ENCODE measurements around the gene CAPN6. TPM values are rescaled to one million over a fixed set of nuclear protein-coding genes. Genes with fewer than 3 reads are reported as not detected.

Gene CAPN6
- total RNA-seq, 4 donors from 2014 or later, result 0.16 to 0.57 (median 0.17) TPM; not detected in 1

GRCh38 chrX:111262086-111262485 lies 8.2 kb downstream of the CAPN6 start:
- no peak for TF ChIP-seq CTCF (IDR thresholded peaks at IDR 0.05; ENCODE audit: low read depth)

DNA sequence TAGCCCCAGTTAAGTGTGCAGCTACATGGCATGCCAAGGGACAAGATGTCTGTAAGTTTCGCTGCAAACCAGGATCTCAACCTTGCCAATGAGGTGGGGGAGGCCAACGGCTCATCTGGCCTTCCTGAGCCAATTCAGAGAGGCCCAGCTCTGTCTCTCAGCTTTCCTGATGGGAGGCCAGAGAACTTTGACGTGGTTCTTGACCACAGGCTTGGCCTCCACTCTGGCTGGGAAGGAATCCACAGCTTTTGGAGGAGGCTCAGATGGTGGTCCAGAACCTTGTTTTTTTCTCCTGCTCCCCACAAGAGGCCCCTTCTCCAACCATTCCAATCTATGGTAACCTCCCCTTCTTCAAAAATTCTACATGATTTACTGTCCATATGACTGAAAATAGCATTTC lies 9.8 kb downstream of the CAPN6 start:
- no peak for TF ChIP-seq CTCF (IDR thresholded peaks at IDR 0.05; ENCODE audit: low read depth)

DNA sequence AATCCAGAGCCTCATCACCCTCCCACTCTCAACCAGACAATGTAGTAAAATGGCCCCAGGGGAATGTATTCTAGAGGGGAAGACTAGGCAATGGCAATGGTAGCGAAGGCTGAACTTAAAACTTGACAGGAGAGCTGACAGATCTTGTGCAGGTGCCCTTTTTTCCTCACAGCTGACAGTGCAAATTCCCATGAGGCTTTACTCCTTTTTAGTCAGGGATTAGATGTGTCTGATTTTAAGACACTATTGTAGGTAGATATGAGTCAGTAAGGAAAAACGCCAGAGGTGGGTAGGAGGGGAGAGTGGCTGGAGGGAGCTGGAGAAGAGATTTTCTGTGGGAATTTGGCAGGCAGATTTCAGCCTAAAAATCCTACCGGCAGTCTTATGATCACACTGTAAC lies 10.7 kb downstream of the CAPN6 start:
- TF ChIP-seq CTCF (IDR thresholded peaks at IDR 0.05; ENCODE audit: low read depth), result no peak

DNA sequence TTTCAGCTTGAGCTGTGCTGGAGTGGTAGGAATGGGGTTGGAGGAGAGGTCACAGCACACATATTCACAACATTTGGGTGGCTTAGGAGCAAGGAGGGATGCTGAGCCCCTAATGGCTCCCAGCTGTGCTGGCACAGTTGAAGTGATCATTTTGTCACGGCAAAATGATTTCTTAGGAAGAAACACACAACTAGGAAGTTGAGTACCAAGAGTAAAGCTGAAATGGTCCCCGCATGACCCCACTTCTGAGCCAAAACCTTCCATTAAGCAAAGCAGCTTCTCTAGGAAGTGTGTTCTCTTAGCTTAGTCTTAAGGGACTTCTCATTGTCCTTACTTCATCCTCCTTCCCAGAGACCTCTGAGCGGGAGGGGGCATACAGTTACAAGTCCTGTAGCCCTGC lies 12.6 kb downstream of the CAPN6 start:
- no peak for TF ChIP-seq CTCF (IDR thresholded peaks at IDR 0.05; ENCODE audit: low read depth)

GRCh38 chrX:111254896-111255693 lies 15.2 kb downstream of the CAPN6 start:
- TF ChIP-seq CTCF (IDR thresholded peaks at IDR 0.05; ENCODE audit: low read depth), result no peak

DNA sequence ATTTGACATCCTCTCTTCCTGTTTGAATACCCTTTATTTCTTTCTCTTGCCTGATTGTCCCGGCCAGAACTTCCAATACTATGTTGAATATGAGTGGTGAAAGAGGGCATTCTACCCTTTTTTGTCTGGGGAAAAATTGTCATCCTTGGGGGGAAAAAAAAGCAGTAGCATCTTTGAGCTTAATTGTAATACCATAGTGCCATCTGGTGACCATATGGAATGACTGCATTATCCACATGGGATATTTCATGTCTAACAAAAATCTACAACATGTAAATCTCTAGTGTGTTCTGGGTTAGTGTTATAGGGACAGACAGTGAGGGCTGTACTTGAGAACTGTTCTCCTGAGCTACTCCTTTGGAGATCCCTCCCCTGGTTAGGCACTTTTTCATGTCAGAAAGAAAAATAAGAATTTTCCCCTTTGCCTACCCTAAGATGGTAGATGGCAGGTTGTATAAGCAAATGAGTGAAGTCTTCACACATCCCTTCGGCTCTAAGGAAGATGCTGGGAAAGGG lies 26.0 kb downstream of the CAPN6 start:
- TF ChIP-seq CTCF (IDR thresholded peaks at IDR 0.05; ENCODE audit: low read depth), result no peak

GRCh38 chrX:111216293-111216801 lies 53.9 kb downstream of the CAPN6 start:
- no peak for TF ChIP-seq CTCF (IDR thresholded peaks at IDR 0.05; ENCODE audit: low read depth)

All from subcutaneous adipose tissue (tissue), 4 donors.